ENCODE data around the gene SIVA1.

DNA sequence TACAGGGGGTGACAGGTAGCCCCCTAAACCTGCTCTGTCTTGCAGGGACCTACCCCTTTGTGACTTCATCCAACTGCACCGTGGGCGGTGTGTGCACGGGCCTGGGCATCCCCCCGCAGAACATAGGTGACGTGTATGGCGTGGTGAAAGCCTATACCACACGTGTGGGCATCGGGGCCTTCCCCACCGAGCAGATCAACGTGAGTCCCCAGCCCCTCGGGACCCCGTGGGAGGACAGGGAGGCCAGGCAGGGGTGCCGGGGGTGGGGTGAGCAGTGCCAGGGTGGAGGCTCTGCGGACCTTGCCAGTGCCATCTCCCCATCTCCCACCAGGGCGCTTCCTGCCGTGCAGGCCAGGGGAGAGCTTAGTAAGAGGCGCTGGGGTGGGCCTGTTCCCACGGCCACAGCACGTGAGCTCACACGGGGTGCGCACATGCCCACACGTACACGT is 11.1 kb upstream of the SIVA1 start:
- TF ChIP-seq POLR2A (IDR thresholded peaks at IDR 0.05; ENCODE audit: low read length), result no peak
- no peak for TF ChIP-seq GATA1 (IDR thresholded peaks at IDR 0.05; ENCODE audit: low read depth, low read length)

Measured in erythroblast (primary cell).